Endothelial cell of umbilical vein (primary cell): Measurements from ENCODE around the gene SPATS2L. TPM values are rescaled to one million over a fixed set of nuclear protein-coding genes. Genes with fewer than 3 reads are reported as not detected.

Source experiments
- BruUV-seq: library from RNA; stranded (reverse); fragments of 400-500 nt; replicated peaks from 2 replicates; lab custom pipeline; 2021; lab: Mats Ljungman, UMichigan
- CTCF ChIA-PET: fragments of 300-600, 350-600 bp; sonication (Branson Sonifier 250); formaldehyde crosslinking; loops from one replicate; lab custom pipeline; 2021; ENCODE audit warnings: antibody characterized with exemption, inconsistent platforms; lab: Charles Lee
- POLR2A ChIA-PET: fragments of 300-600, 350-600 bp; sonication (Branson Sonifier 250); formaldehyde crosslinking; loops from one replicate; lab custom pipeline; 2021; ENCODE audit warnings: antibody characterized with exemption, inconsistent platforms; lab: Charles Lee
- DNase-seq: peaks from one replicate; pipeline ENCODE4 v3.0.0-alpha.2; 2011; ENCODE audit warnings: low read depth, low spot score
- FAIRE-seq: peaks from 2 replicates; lab custom pipeline; 2011; peaks lifted over from hg19 to GRCh38; lab: Jason Lieb, UNC
- H2AFZ ChIP-seq: 2 replicates; pipeline ENCODE4 v1.6.0; 2012; ENCODE audit warnings: low read depth, low read length, control low read depth, inconsistent platforms
- H3K27ac ChIP-seq: 2 replicates; pipeline ENCODE4 v1.5.1; 2011; ENCODE audit warnings: low read depth, mild to moderate bottlenecking, control low read depth, low read length, moderate library complexity; ENCODE audit not compliant: insufficient read depth
- H3K27me3 ChIP-seq, 2 experiments: 2 replicates each; pipeline versions ENCODE4 v1.6.0 to v1.6.1; 2011; ENCODE audit warnings: low read length in 2 of 2, mixed read lengths in 1 of 2; ENCODE audit not compliant: control insufficient read depth in 2 of 2, insufficient read depth in 2 of 2
- H3K36me3 ChIP-seq, 2 experiments: 2 replicates in 1 of 2; 3 replicates in 1 of 2; pipeline ENCODE4 v1.5.1; 2011; ENCODE audit warnings: low read length in 2 of 2, mild to moderate bottlenecking in 1 of 2, moderate library complexity in 1 of 2; ENCODE audit not compliant: control insufficient read depth in 2 of 2, insufficient read depth in 2 of 2; ENCODE audit errors: extremely low read depth in 1 of 2
- H3K4me1 ChIP-seq: 3 replicates; pipeline ENCODE4 v1.5.1; 2011; ENCODE audit warnings: mild to moderate bottlenecking, low read length; ENCODE audit not compliant: control insufficient read depth, insufficient read depth; ENCODE audit errors: extremely low read depth
- H3K4me2 ChIP-seq: 2 replicates; pipeline ENCODE4 v1.6.1; 2011; ENCODE audit warnings: low read length, control low read depth, mixed read lengths; ENCODE audit not compliant: insufficient read depth
- H3K4me3 ChIP-seq, 3 experiments: fragments of 200-600 bp in 1 of 3; sonication (generic), shearing (Covaris generic) in 1 of 3; replicated peaks in 1 of 3; 2 replicates each; pipeline ENCODE4 v1.5.1; 2011 to 2016; ENCODE audit warnings: control low read depth in 3 of 3, low read length in 3 of 3, mild to moderate bottlenecking in 2 of 3, inconsistent platforms in 1 of 3, low read depth in 1 of 3, moderate library complexity in 1 of 3; ENCODE audit not compliant: insufficient read depth in 1 of 3
- H3K79me2 ChIP-seq: 2 replicates; pipeline ENCODE4 v1.6.0; 2012; ENCODE audit warnings: low read length, inconsistent platforms; ENCODE audit not compliant: control insufficient read depth, insufficient read depth
- H3K9ac ChIP-seq: replicated peaks from 2 replicates; pipeline ENCODE3; 2011; ENCODE audit warnings: low read length, control low read depth; ENCODE audit not compliant: insufficient read depth; ENCODE audit errors: extremely low read depth
- H3K9me1 ChIP-seq: replicated peaks from 3 replicates; pipeline ENCODE4 v1.6.0; 2011; ENCODE audit warnings: mild to moderate bottlenecking, low read length; ENCODE audit not compliant: control insufficient read depth, insufficient read depth; ENCODE audit errors: extremely low read depth
- H3K9me3 ChIP-seq: replicated peaks from 2 replicates; pipeline ENCODE4 v1.5.1; 2012; ENCODE audit warnings: low read length, inconsistent platforms; ENCODE audit not compliant: control insufficient read depth, insufficient read depth
- H4K20me1 ChIP-seq: replicated peaks from 2 replicates; pipeline ENCODE3; 2011; ENCODE audit warnings: mild to moderate bottlenecking, low read length; ENCODE audit not compliant: control insufficient read depth, insufficient read depth; ENCODE audit errors: extremely low read depth
- CTCF ChIP-seq, 2 donors: IDR thresholded peaks; 1 replicate in 1 of 2; 2 replicates in 1 of 2; pipeline ENCODE4 v1.5.1; 2011; ENCODE audit warnings: low read length in 2 of 2, mild to moderate bottlenecking in 2 of 2, moderate library complexity in 2 of 2, control low read depth in 1 of 2, inconsistent platforms in 1 of 2, low read depth in 1 of 2; ENCODE audit not compliant: insufficient read depth in 1 of 2; ENCODE audit errors: extremely low read depth in 1 of 2
- EZH2 ChIP-seq: IDR thresholded peaks from 2 replicates; pipeline ENCODE4 v1.6.1; 2012; ENCODE audit warnings: borderline replicate concordance, low read depth, mild to moderate bottlenecking, moderate library complexity, low read length, inconsistent platforms; ENCODE audit not compliant: severe bottlenecking
- FOS ChIP-seq: IDR thresholded peaks from 2 replicates; pipeline ENCODE4 v1.6.1; 2011; ENCODE audit warnings: mild to moderate bottlenecking, low read length, moderate library complexity, borderline replicate concordance; ENCODE audit not compliant: insufficient read depth
- GATA2 ChIP-seq: IDR thresholded peaks from 2 replicates; pipeline ENCODE4 v1.7.0; 2011; ENCODE audit warnings: low read depth, mild to moderate bottlenecking, moderate library complexity, mixed read lengths, low read length; ENCODE audit not compliant: insufficient read length, insufficient read depth
- JUN ChIP-seq: IDR thresholded peaks from 2 replicates; pipeline ENCODE4 v1.6.1; 2011; ENCODE audit warnings: borderline replicate concordance, low read depth; ENCODE audit not compliant: insufficient read length, insufficient read depth
- MAX ChIP-seq: IDR thresholded peaks from 2 replicates; pipeline ENCODE4 v1.6.1; 2011; ENCODE audit not compliant: insufficient read depth, insufficient read length
- MYC ChIP-seq: IDR thresholded peaks from one replicate; pipeline ENCODE4 v1.6.1; 2011; ENCODE audit warnings: mild to moderate bottlenecking, low read depth, low read length
- POLR2A ChIP-seq: IDR thresholded peaks from 2 replicates; pipeline ENCODE4 v1.6.1; 2012; ENCODE audit warnings: low read depth, mild to moderate bottlenecking, control low read depth, low read length
- POLR2AphosphoS5 ChIP-seq: IDR thresholded peaks from 2 replicates; pipeline ENCODE4 v1.6.1; 2012; ENCODE audit warnings: low read depth, mild to moderate bottlenecking, control low read depth, low read length, moderate library complexity; ENCODE audit not compliant: insufficient read depth
- dilution Hi-C: fragments of 300-500 bp; cut with MboI; formaldehyde crosslinking; loops from one replicate; pipeline ENCODE4 v1.15.0; 2019; ENCODE audit warnings: low sequenced_read_pairs; ENCODE audit not compliant: extremely low pct_ligation_motif_present
- intact Hi-C: fragments of 100-400 bp; cut with micrococcal nuclease; formaldehyde crosslinking; loops from one replicate; pipeline ENCODE4 v1.10.0; 2022
- polyA plus RNA-seq, 4 experiments: library from polyadenylated mRNA; depleted of rRNA in 3 of 4; stranded (reverse) in 3 of 4; unstranded in 1 of 4; fragments of >200 nt; gene quantifications; 2 replicates each; pipeline versions ENCODE4 v1.2.1 to v1.2.3, GENCODE V29; 2011 to 2012; ENCODE audit warnings: missing spikeins in 1 of 4
- total RNA-seq: library from RNA; stranded (reverse); gene quantifications from 2 replicates; pipeline ENCODE4 v1.2.3, GENCODE V29; 2021

Gene SPATS2L
- total and polyA plus RNA-seq, 2 donors (not counting 3 experiments of a cell fraction or from before 2014, with no cell fraction given): 29.1 to 72.9 TPM

GRCh38 chr2:200378652-200379290 is 72.3 kb downstream of the SPATS2L start:
- Histone ChIP-seq H3K4me1 (peaks cover 67% of the 10 kb centered on the region), H3K9me3 (no peaks in the 10 kb centered on the region), H2AFZ (peak overlapping the region; percentile 21), H3K79me2 (peaks cover 32% of the 10 kb centered on the region), H4K20me1 (no peaks in the 10 kb centered on the region), H3K27me3 (no peaks in the 10 kb centered on the region), H3K4me2 (peak overlapping the region; percentile 45), H3K4me3 (peak overlapping the region in 1 of 3 experiments; percentile 14), H3K9ac (peak overlapping the region; percentile 34), H3K36me3 (no peaks in the 10 kb centered on the region), H3K27ac (peak overlapping the region; percentile 69), H3K9me1 (no peaks in the 10 kb centered on the region)
- DNase-seq: peak; percentile 73
- TF ChIP-seq MAX: no peak
- peak; percentile 73 for TF ChIP-seq GATA2
- peak; percentile 57 for FAIRE-seq
- ChIA-PET POLR2A (interaction anchor here (1.1 to 1.4 kb wide), 2 partner anchors 27 to 30 kb away, joined by 3 to 5 read pairs; no protein-coding TSS in a partner anchor), CTCF (interaction anchor here (1.0 to 1.9 kb wide), 6 partner anchors 13 to 103 kb away, joined by 3 to 9 read pairs (median 5); partner anchors contain the start of gene SPATS2L)
- intact Hi-C loops (loop anchor here (2.0 to 5.0 kb wide), 2 partner anchors 36 to 70 kb away; no protein-coding TSS in a partner anchor), dilution Hi-C loops (no loop called here)
- no TSS peak for BruUV-seq

- CTCF ChIA-PET: interaction anchor here (1.0 to 1.9 kb wide), 4 partner anchors 26 to 73 kb away, joined by 3 to 9 read pairs (median 6); partner anchors contain the start of gene SPATS2L
- intact Hi-C loops: loop anchor here (2.0 to 5.0 kb wide), 2 partner anchors 37 to 71 kb away; no protein-coding TSS in a partner anchor
These were observed 73.1 kb downstream of the SPATS2L start for GRCh38 chr2:200379481-200380090.

More at GRCh38 chr2:200379481-200380090, 73.1 kb downstream of the SPATS2L start:
- no peak for DNase-seq
- Histone ChIP-seq H3K27me3 (no peaks in the 10 kb centered on the region), H3K79me2 (peaks cover 28% of the 10 kb centered on the region), H3K9ac (no peak overlapping the region), H3K36me3 (no peaks in the 10 kb centered on the region), H3K4me1 (peaks cover 67% of the 10 kb centered on the region), H4K20me1 (no peaks in the 10 kb centered on the region), H2AFZ (no peak overlapping the region), H3K4me2 (peak overlapping the region; percentile 45), H3K27ac (peak overlapping the region; percentile 69), H3K9me3 (no peaks in the 10 kb centered on the region), H3K9me1 (no peaks in the 10 kb centered on the region), H3K4me3 (no peak overlapping the region)
- FAIRE-seq: no peak
- POLR2A ChIA-PET: interaction anchor here (1.1 to 1.4 kb wide), 2 partner anchors 26 to 29 kb away, joined by 3 to 5 read pairs; no protein-coding TSS in a partner anchor
- no TSS peak for BruUV-seq
- dilution Hi-C loops: no loop called here
- TF ChIP-seq JUN (no peak), EZH2 (no peak), MAX (no peak), POLR2A (no peak), MYC (no peak), CTCF (IDR thresholded peaks at IDR 0.05; ENCODE audit: extremely low read depth in 1 of 2, insufficient read depth in 1 of 2, low read depth in 1 of 2, low read length in 2 of 2) (no peak), POLR2AphosphoS5 (no peak), FOS (no peak), GATA2 (no peak)
